Tibial artery (tissue), 4 donors: ENCODE results near the gene LINC00305.

Source experiments
- DNase-seq, 2 donors: peaks; one replicate each; pipeline ENCODE4 v3.0.0-alpha.2; 2019
- H3K27ac ChIP-seq, 2 donors: fragments of 200-600 bp; sonication (generic) in 1 of 2; 1 replicate in 1 of 2; 2 replicates in 1 of 2; pipeline ENCODE4 v1.5.1; 2018 to 2019; ENCODE audit warnings: mild to moderate bottlenecking in 1 of 2
- H3K27me3 ChIP-seq, 2 donors: fragments of 200-600 bp; sonication (generic) in 1 of 2; one replicate each; pipeline versions ENCODE4 v1.5.1 to v1.6.0; 2016 to 2019
- H3K36me3 ChIP-seq, 3 donors: fragments of 200-600 bp; sonication (generic) in 2 of 3; one replicate each; pipeline ENCODE4 v1.5.1; 2016 to 2019; ENCODE audit warnings: mild to moderate bottlenecking in 2 of 3
- H3K4me1 ChIP-seq, 4 donors: fragments of 200-600 bp; sonication (generic) in 2 of 4; 1 replicate in 3 of 4; 2 replicates in 1 of 4; pipeline ENCODE4 v1.5.1; 2016 to 2019
- H3K4me3 ChIP-seq, 2 donors: fragments of 200-600 bp; sonication (generic) in 1 of 2; 1 replicate in 1 of 2; 2 replicates in 1 of 2; pipeline ENCODE4 v1.5.1; 2018 to 2019; ENCODE audit warnings: mild to moderate bottlenecking in 2 of 2
- H3K9me3 ChIP-seq, 3 donors: fragments of 200-600 bp; sonication (generic) in 1 of 3; one replicate each; pipeline ENCODE4 v1.5.1; 2016 to 2019
- intact Hi-C: fragments of 100-400 bp; cut with DNase I; formaldehyde crosslinking; loops from one replicate; pipeline ENCODE4 v1.15.0; 2023; ENCODE audit warnings: low total_unique reads
- TF ChIP-seq, protein P1 (sequence below), 2 experiments: fragments of 200-600 bp in 1 of 2; fragments of 450-650 bp in 1 of 2; IDR thresholded peaks; one replicate each; pipeline ENCODE4 v1.5.1; 2017 to 2019; ENCODE audit warnings: antibody characterized with exemption in 2 of 2, mild to moderate bottlenecking in 1 of 2, moderate library complexity in 1 of 2

The LINC00305 gene

DNA sequence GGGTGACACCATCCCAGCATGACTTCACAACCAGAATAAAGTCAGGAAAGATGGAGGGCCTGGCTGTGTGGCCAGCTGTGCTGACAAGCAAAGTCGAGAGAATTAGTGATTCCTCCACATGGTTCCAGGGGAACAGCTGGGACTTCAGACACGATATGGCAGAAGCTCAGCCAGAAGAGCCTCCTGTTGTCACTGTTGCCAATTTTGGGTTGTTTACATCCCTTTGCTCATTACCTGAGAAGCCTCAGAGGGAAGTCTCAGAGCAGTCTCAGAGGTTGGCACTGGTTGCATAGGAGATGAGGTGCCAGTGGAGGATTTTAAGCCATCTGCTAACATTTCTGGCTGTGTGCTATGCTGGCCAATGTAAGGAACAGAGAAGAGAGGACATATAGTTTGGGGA lies 16.0 kb downstream of the LINC00305 start:
- no peaks in the 10 kb centered on the region for H3K27me3 ChIP-seq
- H3K4me3 ChIP-seq = no peak overlapping the region
- TF ChIP-seq, protein P1, sequence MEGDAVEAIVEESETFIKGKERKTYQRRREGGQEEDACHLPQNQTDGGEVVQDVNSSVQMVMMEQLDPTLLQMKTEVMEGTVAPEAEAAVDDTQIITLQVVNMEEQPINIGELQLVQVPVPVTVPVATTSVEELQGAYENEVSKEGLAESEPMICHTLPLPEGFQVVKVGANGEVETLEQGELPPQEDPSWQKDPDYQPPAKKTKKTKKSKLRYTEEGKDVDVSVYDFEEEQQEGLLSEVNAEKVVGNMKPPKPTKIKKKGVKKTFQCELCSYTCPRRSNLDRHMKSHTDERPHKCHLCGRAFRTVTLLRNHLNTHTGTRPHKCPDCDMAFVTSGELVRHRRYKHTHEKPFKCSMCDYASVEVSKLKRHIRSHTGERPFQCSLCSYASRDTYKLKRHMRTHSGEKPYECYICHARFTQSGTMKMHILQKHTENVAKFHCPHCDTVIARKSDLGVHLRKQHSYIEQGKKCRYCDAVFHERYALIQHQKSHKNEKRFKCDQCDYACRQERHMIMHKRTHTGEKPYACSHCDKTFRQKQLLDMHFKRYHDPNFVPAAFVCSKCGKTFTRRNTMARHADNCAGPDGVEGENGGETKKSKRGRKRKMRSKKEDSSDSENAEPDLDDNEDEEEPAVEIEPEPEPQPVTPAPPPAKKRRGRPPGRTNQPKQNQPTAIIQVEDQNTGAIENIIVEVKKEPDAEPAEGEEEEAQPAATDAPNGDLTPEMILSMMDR (IDR thresholded peaks at IDR 0.05) = no peak
- H3K36me3 ChIP-seq = no peaks in the 10 kb centered on the region
- H3K27ac ChIP-seq = no peak overlapping the region
- no peaks in the 10 kb centered on the region for H3K4me1 ChIP-seq
- DNase-seq = no peak
- intact Hi-C loops = no loop called here
- no peaks in the 10 kb centered on the region for H3K9me3 ChIP-seq

DNA sequence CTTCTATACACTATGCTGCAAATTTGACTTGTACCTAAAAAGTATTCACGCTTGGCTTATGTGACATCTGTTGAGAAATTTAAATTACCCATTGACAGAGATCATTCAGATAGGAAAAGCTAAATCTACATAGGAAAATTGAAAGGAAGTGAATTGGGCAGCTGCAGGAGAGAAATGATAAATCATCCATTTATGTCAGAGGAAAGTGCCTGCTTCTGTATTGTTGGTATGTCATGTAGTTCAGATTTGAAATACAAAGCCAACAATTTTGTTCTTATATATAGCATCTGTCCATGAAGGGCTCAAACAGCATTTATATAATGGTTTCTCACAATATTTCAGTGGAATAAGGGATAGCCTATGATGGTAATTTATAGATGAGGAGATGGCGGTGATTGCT lies 17.6 kb downstream of the LINC00305 start:
- Histone ChIP-seq H3K4me3 (no peak overlapping the region), H3K27me3 (no peaks in the 10 kb centered on the region), H3K27ac (no peak overlapping the region), H3K4me1 (no peaks in the 10 kb centered on the region), H3K9me3 (no peaks in the 10 kb centered on the region), H3K36me3 (no peaks in the 10 kb centered on the region)
- TF ChIP-seq, protein P1 (IDR thresholded peaks at IDR 0.05) = no peak
- intact Hi-C loops = no loop called here
- no peak for DNase-seq

- TF ChIP-seq, protein P1 (IDR thresholded peaks at IDR 0.05) = no peak
- Histone ChIP-seq H3K27me3 (no peaks in the 10 kb centered on the region), H3K9me3 (no peaks in the 10 kb centered on the region), H3K4me3 (no peak overlapping the region), H3K36me3 (no peaks in the 10 kb centered on the region), H3K4me1 (no peaks in the 10 kb centered on the region), H3K27ac (no peak overlapping the region)
- intact Hi-C loops = no loop called here
- no peak for DNase-seq
Observed at GRCh38 chr18:64127172-64127571, 21.7 kb downstream of the LINC00305 start.

DNA sequence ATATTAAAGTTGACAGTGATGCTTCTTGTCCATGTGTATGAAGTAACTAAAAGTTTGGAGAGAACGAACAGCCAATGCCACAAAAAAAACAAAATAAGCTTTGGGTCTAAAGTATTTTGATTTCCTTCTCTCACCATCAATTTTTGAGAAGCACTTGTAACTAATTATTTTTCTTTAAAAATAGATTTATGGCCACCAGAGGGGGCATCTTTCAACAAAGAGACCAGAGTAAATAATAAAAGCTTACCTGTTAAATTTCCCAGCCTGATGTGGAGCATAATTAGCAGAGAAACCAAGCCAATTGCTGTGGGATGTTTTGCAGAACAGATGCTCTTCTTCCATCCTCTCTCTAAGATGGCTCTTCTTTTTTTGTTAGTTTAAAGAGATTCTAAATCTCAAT lies 29.0 kb downstream of the LINC00305 start:
- Histone ChIP-seq H3K9me3 (no peaks in the 10 kb centered on the region), H3K4me3 (no peak overlapping the region), H3K27me3 (no peaks in the 10 kb centered on the region), H3K27ac (no peak overlapping the region), H3K36me3 (no peaks in the 10 kb centered on the region), H3K4me1 (no peaks in the 10 kb centered on the region)
- intact Hi-C loops = no loop called here
- DNase-seq = no peak
- TF ChIP-seq, protein P1 (IDR thresholded peaks at IDR 0.05) = no peak

GRCh38 chr18:64118406-64118805 lies 30.5 kb downstream of the LINC00305 start:
- TF ChIP-seq, protein P1 (IDR thresholded peaks at IDR 0.05) = no peak
- H3K27ac ChIP-seq = no peak overlapping the region
- intact Hi-C loops = no loop called here
- H3K36me3 ChIP-seq = no peaks in the 10 kb centered on the region
- no peaks in the 10 kb centered on the region for H3K4me1 ChIP-seq
- H3K9me3 ChIP-seq = no peaks in the 10 kb centered on the region
- no peaks in the 10 kb centered on the region for H3K27me3 ChIP-seq
- H3K4me3 ChIP-seq = no peak overlapping the region
- DNase-seq = no peak

- no peaks in the 10 kb centered on the region for H3K27me3 ChIP-seq
- H3K4me3 ChIP-seq = no peak overlapping the region
- no peaks in the 10 kb centered on the region for H3K4me1 ChIP-seq
- no peak for DNase-seq
- H3K36me3 ChIP-seq = no peaks in the 10 kb centered on the region
- H3K9me3 ChIP-seq = no peaks in the 10 kb centered on the region
- intact Hi-C loops = no loop called here
- no peak overlapping the region for H3K27ac ChIP-seq
- TF ChIP-seq, protein P1 (IDR thresholded peaks at IDR 0.05) = no peak
Observed at GRCh38 chr18:64116571-64117175, 32.2 kb downstream of the LINC00305 start.
